Osteocyte (in vitro differentiated cells): ENCODE measurements around the gene RARB. TPM values are rescaled to one million over a fixed set of nuclear protein-coding genes. Genes with fewer than 3 reads are reported as not detected.
A peak's percentile ranks its signal among the peaks of the same experiment; 100 is the strongest.

ENCODE experiments used
- DNase-seq: peaks from one replicate; pipeline ENCODE4 v3.0.0; 2021; ENCODE audit warnings: mixed read lengths; ENCODE audit not compliant: unreplicated experiment; ENCODE audit errors: extremely low spot score
- H3K27ac Mint-ChIP-seq: one replicate; pipeline ENCODE4 v1.8.0; 2021; ENCODE audit warnings: mild to moderate bottlenecking, mixed read lengths; ENCODE audit not compliant: unreplicated experiment
- H3K27me3 Mint-ChIP-seq: one replicate; pipeline ENCODE4 v1.8.0; 2021; ENCODE audit warnings: mixed read lengths; ENCODE audit not compliant: unreplicated experiment
- H3K36me3 Mint-ChIP-seq: one replicate; pipeline ENCODE4 v1.8.0; 2021; ENCODE audit warnings: mixed read lengths; ENCODE audit not compliant: unreplicated experiment
- H3K4me1 Mint-ChIP-seq: one replicate; pipeline ENCODE4 v1.8.0; 2021; ENCODE audit warnings: mixed read lengths; ENCODE audit not compliant: unreplicated experiment
- H3K4me3 Mint-ChIP-seq: one replicate; pipeline ENCODE4 v1.8.0; 2021; ENCODE audit warnings: mild to moderate bottlenecking, moderate library complexity, mixed read lengths; ENCODE audit not compliant: unreplicated experiment
- H3K9me3 Mint-ChIP-seq: one replicate; pipeline ENCODE4 v1.8.0; 2021; ENCODE audit warnings: mixed read lengths; ENCODE audit not compliant: unreplicated experiment
- CTCF ChIP-seq: fragments of 200-600 bp; sonication (generic); IDR thresholded peaks from 2 replicates; pipeline ENCODE4 v1.5.0; 2021; ENCODE audit warnings: antibody characterized with exemption, mild to moderate bottlenecking, moderate library complexity
- total RNA-seq: library from RNA; stranded (reverse); gene quantifications from 2 replicates; pipeline ENCODE4 v1.2.1, GENCODE V29; 2021

Gene RARB
- total RNA-seq, 1 donor from 2014 or later, result 4.8 TPM

GRCh38 chr3:25587975-25588374 is 159.9 kb downstream of the RARB start:
- Mint-ChIP-seq H3K27ac (peak overlapping the region; percentile 82), H3K4me1 (peaks cover 69% of the 10 kb centered on the region), H3K4me3 (no peak overlapping the region), H3K27me3 (no peaks in the 10 kb centered on the region), H3K36me3 (peaks cover 5% of the 10 kb centered on the region), H3K9me3 (peaks cover 5% of the 10 kb centered on the region)
- TF ChIP-seq CTCF, result no peak
- no peak for DNase-seq

- no peak for DNase-seq
- TF ChIP-seq CTCF, result no peak
- no peak overlapping the region for H3K4me3 Mint-ChIP-seq
- no peaks in the 10 kb centered on the region for H3K27me3 Mint-ChIP-seq
- H3K27ac Mint-ChIP-seq, result peak overlapping the region; percentile 12
- H3K36me3 Mint-ChIP-seq, result peaks cover 5% of the 10 kb centered on the region
- H3K9me3 Mint-ChIP-seq, result peaks cover 5% of the 10 kb centered on the region
- H3K4me1 Mint-ChIP-seq, result peaks cover 75% of the 10 kb centered on the region
Observed at GRCh38 chr3:25588441-25589103, 160.5 kb downstream of the RARB start.

GRCh38 chr3:25589104-25589782 is 161.2 kb downstream of the RARB start:
- no peak for DNase-seq

GRCh38 chr3:25589783-25590258 is 161.8 kb downstream of the RARB start:
- DNase-seq, result no peak
- Mint-ChIP-seq H3K27me3 (no peaks in the 10 kb centered on the region), H3K27ac (peak overlapping the region; percentile 64), H3K4me3 (no peak overlapping the region), H3K36me3 (peaks cover 5% of the 10 kb centered on the region), H3K9me3 (peaks cover 5% of the 10 kb centered on the region), H3K4me1 (peaks cover 73% of the 10 kb centered on the region)
- no peak for TF ChIP-seq CTCF

More at GRCh38 chr3:25589104-25589782, 161.2 kb downstream of the RARB start:
- TF ChIP-seq CTCF, result no peak
- H3K4me1 Mint-ChIP-seq, result peaks cover 76% of the 10 kb centered on the region
- H3K9me3 Mint-ChIP-seq, result peaks cover 5% of the 10 kb centered on the region
- H3K27me3 Mint-ChIP-seq, result no peaks in the 10 kb centered on the region
- peaks cover 5% of the 10 kb centered on the region for H3K36me3 Mint-ChIP-seq
- H3K4me3 Mint-ChIP-seq, result no peak overlapping the region
- H3K27ac Mint-ChIP-seq, result peak overlapping the region; percentile 64

GRCh38 chr3:25592510-25592968 is 164.5 kb downstream of the RARB start:
- H3K4me1 Mint-ChIP-seq, result peaks cover 52% of the 10 kb centered on the region
- H3K36me3 Mint-ChIP-seq, result peaks cover 18% of the 10 kb centered on the region
- peaks cover 5% of the 10 kb centered on the region for H3K9me3 Mint-ChIP-seq
- TF ChIP-seq CTCF, result peak; percentile 30
- no peaks in the 10 kb centered on the region for H3K27me3 Mint-ChIP-seq
- peak overlapping the region; percentile 98 for H3K27ac Mint-ChIP-seq
- H3K4me3 Mint-ChIP-seq, result peak overlapping the region; percentile 38
- DNase-seq, result no peak
